GM12878 (cell line): ENCODE results near the gene BICRAL. TPM values are rescaled to one million over a fixed set of nuclear protein-coding genes. Genes with fewer than 3 reads are reported as not detected.

Experiments used
- BACH1 ChIP-seq: fragments of 450-650 bp; IDR thresholded peaks from 2 replicates; pipeline ENCODE4 v1.6.1; 2017; ENCODE audit warnings: mild to moderate bottlenecking, borderline replicate concordance
- CHD1 ChIP-seq: IDR thresholded peaks from 2 replicates; pipeline ENCODE4 v1.6.1; 2012; ENCODE audit warnings: low read depth, low read length, improper control_type of control experiment
- EED ChIP-seq: sonication (generic); IDR thresholded peaks from 2 replicates; pipeline ENCODE4 v1.6.1; 2016; ENCODE audit warnings: antibody characterized with exemption, low read depth
- ETV6 ChIP-seq, 2 experiments: fragments of 450-650 bp in 1 of 2; IDR thresholded peaks in 1 of 2; conservative IDR thresholded peaks in 1 of 2; 2 replicates each; pipeline ENCODE4 v1.6.1; 2014; ENCODE audit warnings: antibody characterized with exemption in 1 of 2, borderline replicate concordance in 1 of 2, low read depth in 1 of 2, mild to moderate bottlenecking in 1 of 2, moderate library complexity in 1 of 2
- GABPA ChIP-seq: IDR thresholded peaks from 2 replicates; pipeline ENCODE4 v1.6.1; 2014; ENCODE audit warnings: antibody characterized with exemption, low read depth, mild to moderate bottlenecking, inconsistent platforms
- GATAD2B ChIP-seq: fragments of 450-650 bp; conservative IDR thresholded peaks from 2 replicates; pipeline ENCODE4 v1.6.1; 2017; ENCODE audit warnings: low read depth, mild to moderate bottlenecking, moderate library complexity
- IRF3 ChIP-seq: fragments of 450-650 bp; IDR thresholded peaks from 2 replicates; pipeline ENCODE4 v1.6.1; 2014; ENCODE audit warnings: mild to moderate bottlenecking
- LARP7 ChIP-seq: fragments of 450-650 bp; IDR thresholded peaks from 2 replicates; pipeline ENCODE4 v1.6.1; 2017; ENCODE audit warnings: mild to moderate bottlenecking
- PAX5 ChIP-seq: IDR thresholded peaks from 2 replicates; pipeline ENCODE4 v1.6.1; 2011; ENCODE audit warnings: low read depth, low read length, borderline replicate concordance
- SIN3A ChIP-seq: IDR thresholded peaks from 2 replicates; pipeline ENCODE4 v1.6.1; 2012; ENCODE audit warnings: low read depth, low read length, improper control_type of control experiment
- SREBF2 ChIP-seq: IDR thresholded peaks from 2 replicates; pipeline ENCODE4 v1.6.1; 2012; ENCODE audit warnings: mild to moderate bottlenecking, low read length
- TAF1 ChIP-seq: IDR thresholded peaks from 2 replicates; pipeline ENCODE4 v1.6.1; 2011; ENCODE audit warnings: mild to moderate bottlenecking, low read depth, low read length, borderline replicate concordance
- ZNF687 ChIP-seq: fragments of 450-650 bp; IDR thresholded peaks from 2 replicates; pipeline ENCODE4 v1.6.1; 2017; ENCODE audit warnings: mild to moderate bottlenecking, moderate library complexity
- polyA plus RNA-seq, 11 experiments: library from polyadenylated mRNA; depleted of rRNA in 4 of 11; unstranded in 6 of 11; stranded (reverse) in 5 of 11; fragments of >200 nt; fragmentation: Nextera tagmentation in 4 of 11; fragmentation: Illumina TruSeq in 1 of 11; extraction: Ambion mirVana in 4 of 11; extraction: Trizol in 1 of 11; gene quantifications; 1 replicate in 1 of 11; 2 replicates in 10 of 11; pipeline versions ENCODE4 v1.2.1 to v1.2.3, GENCODE V29; 2011 to 2016; ENCODE audit warnings: inconsistent platforms in 2 of 11, missing spikeins in 2 of 11, low read depth in 1 of 11
- total RNA-seq, 4 experiments: library from RNA; depleted of rRNA in 3 of 4; stranded (reverse); fragments of >200 nt in 3 of 4; fragmentation: Illumina TruSeq in 1 of 4; extraction: Trizol in 1 of 4; gene quantifications; 2 replicates each; pipeline versions ENCODE4 v1.2.1 to v1.2.3, GENCODE V29; 2013 to 2021
- TF ChIP-seq, protein P1 (sequence below): fragments of 450-650 bp; IDR thresholded peaks from 2 replicates; pipeline ENCODE4 v1.6.1; 2017; ENCODE audit warnings: mild to moderate bottlenecking
- TF ChIP-seq, protein P2 (sequence below): fragments of 450-650 bp; conservative IDR thresholded peaks from 2 replicates; pipeline ENCODE4 v1.6.1; 2017; ENCODE audit warnings: mild to moderate bottlenecking, moderate library complexity
- TF ChIP-seq, protein P3 (sequence below): IDR thresholded peaks from 2 replicates; pipeline ENCODE4 v1.6.1; 2012; ENCODE audit warnings: low read depth, low read length, improper control_type of control experiment

Gene BICRAL
- total and polyA plus RNA-seq, 10 of the 15 experiments (the other 5 are each of a cell fraction or from before 2014, with no cell fraction given): 1.9 to 16.6 (median 8.5) TPM

- peak; percentile 54; the same call in 1 of the 2 replicates for TF ChIP-seq GABPA
- no peak for TF ChIP-seq SREBF2
- TF ChIP-seq CHD1: peak; percentile 48; the same call in 1 of the 2 replicates
- peak; percentile 31; the same call in 1 of the 2 replicates for TF ChIP-seq IRF3
- TF ChIP-seq EED: peak; percentile 13; the same call in 1 of the 2 replicates
- TF ChIP-seq, protein P1, sequence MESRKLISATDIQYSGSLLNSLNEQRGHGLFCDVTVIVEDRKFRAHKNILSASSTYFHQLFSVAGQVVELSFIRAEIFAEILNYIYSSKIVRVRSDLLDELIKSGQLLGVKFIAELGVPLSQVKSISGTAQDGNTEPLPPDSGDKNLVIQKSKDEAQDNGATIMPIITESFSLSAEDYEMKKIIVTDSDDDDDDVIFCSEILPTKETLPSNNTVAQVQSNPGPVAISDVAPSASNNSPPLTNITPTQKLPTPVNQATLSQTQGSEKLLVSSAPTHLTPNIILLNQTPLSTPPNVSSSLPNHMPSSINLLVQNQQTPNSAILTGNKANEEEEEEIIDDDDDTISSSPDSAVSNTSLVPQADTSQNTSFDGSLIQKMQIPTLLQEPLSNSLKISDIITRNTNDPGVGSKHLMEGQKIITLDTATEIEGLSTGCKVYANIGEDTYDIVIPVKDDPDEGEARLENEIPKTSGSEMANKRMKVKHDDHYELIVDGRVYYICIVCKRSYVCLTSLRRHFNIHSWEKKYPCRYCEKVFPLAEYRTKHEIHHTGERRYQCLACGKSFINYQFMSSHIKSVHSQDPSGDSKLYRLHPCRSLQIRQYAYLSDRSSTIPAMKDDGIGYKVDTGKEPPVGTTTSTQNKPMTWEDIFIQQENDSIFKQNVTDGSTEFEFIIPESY: no peak
- TF ChIP-seq ZNF687: peak; percentile 31; the same call in 1 of the 2 replicates
- peak; percentile 79 for TF ChIP-seq LARP7
- TF ChIP-seq GATAD2B: peak; percentile 64; the same call in 1 of the 2 replicates
- TF ChIP-seq, protein P2, sequence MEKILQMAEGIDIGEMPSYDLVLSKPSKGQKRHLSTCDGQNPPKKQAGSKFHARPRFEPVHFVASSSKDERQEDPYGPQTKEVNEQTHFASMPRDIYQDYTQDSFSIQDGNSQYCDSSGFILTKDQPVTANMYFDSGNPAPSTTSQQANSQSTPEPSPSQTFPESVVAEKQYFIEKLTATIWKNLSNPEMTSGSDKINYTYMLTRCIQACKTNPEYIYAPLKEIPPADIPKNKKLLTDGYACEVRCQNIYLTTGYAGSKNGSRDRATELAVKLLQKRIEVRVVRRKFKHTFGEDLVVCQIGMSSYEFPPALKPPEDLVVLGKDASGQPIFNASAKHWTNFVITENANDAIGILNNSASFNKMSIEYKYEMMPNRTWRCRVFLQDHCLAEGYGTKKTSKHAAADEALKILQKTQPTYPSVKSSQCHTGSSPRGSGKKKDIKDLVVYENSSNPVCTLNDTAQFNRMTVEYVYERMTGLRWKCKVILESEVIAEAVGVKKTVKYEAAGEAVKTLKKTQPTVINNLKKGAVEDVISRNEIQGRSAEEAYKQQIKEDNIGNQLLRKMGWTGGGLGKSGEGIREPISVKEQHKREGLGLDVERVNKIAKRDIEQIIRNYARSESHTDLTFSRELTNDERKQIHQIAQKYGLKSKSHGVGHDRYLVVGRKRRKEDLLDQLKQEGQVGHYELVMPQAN: peak; percentile 36
- TF ChIP-seq ETV6 (conservative IDR thresholded peaks at IDR 0.05 in 1 of 2, IDR thresholded peaks at IDR 0.05 in 1 of 2; ENCODE audit: borderline replicate concordance in 1 of 2, low read depth in 1 of 2): peak in 1 of 2 experiments; percentile 10; a peak in 1 of 4 replicates
- TF ChIP-seq, protein P3, sequence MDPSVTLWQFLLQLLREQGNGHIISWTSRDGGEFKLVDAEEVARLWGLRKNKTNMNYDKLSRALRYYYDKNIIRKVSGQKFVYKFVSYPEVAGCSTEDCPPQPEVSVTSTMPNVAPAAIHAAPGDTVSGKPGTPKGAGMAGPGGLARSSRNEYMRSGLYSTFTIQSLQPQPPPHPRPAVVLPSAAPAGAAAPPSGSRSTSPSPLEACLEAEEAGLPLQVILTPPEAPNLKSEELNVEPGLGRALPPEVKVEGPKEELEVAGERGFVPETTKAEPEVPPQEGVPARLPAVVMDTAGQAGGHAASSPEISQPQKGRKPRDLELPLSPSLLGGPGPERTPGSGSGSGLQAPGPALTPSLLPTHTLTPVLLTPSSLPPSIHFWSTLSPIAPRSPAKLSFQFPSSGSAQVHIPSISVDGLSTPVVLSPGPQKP: peak; percentile 53; the same call in 1 of the 2 replicates
- TF ChIP-seq SIN3A: peak; percentile 74
- TF ChIP-seq TAF1: peak; percentile 82
- peak; percentile 14; the same call in 1 of the 2 replicates for TF ChIP-seq BACH1
- TF ChIP-seq PAX5: peak; percentile 29; the same call in 1 of the 2 replicates
These were observed 35.1 kb upstream of the BICRAL start (continued) for GRCh38 chr6:42746463-42747391.
